NCI-H226 (cell line): ENCODE data around the gene SALL3.

Experiments
- DNase-seq: peaks from one replicate; pipeline ENCODE4 v3.0.0-alpha.2; 2015

Gene SALL3

GRCh38 chr18:78981394-78981831 lies 1.8 kb downstream of the SALL3 start:
- DNase-seq, result no peak

GRCh38 chr18:78981989-78982620 lies 2.5 kb downstream of the SALL3 start:
- DNase-seq, result no peak

- no peak for DNase-seq
These were observed 3.9 kb downstream of the SALL3 start for GRCh38 chr18:78983512-78983911.

GRCh38 chr18:78984941-78985784 lies 5.5 kb downstream of the SALL3 start:
- DNase-seq, result no peak

- no peak for DNase-seq
These were observed 6.4 kb downstream of the SALL3 start for GRCh38 chr18:78986018-78986481.

GRCh38 chr18:78991446-78991845 lies 11.8 kb downstream of the SALL3 start:
- no peak for DNase-seq

- no peak for DNase-seq
These were observed 12.7 kb downstream of the SALL3 start for GRCh38 chr18:78992041-78993011.

GRCh38 chr18:78993014-78993926 lies 13.7 kb downstream of the SALL3 start:
- DNase-seq, result no peak

GRCh38 chr18:78994000-78994399 lies 14.4 kb downstream of the SALL3 start:
- no peak for DNase-seq

GRCh38 chr18:78994531-78994930 lies 14.9 kb downstream of the SALL3 start:
- DNase-seq, result no peak

- DNase-seq, result no peak
These were observed 15.5 kb downstream of the SALL3 start for GRCh38 chr18:78994977-78995582.

GRCh38 chr18:78995740-78996395 lies 16.2 kb downstream of the SALL3 start:
- DNase-seq, result no peak

GRCh38 chr18:78996741-78997490 lies 17.3 kb downstream of the SALL3 start:
- no peak for DNase-seq

- DNase-seq, result no peak
These were observed 18.9 kb downstream of the SALL3 start for GRCh38 chr18:78998371-78999071.

- no peak for DNase-seq
These were observed 20.3 kb downstream of the SALL3 start for GRCh38 chr18:78999939-79000338.

GRCh38 chr18:79000997-79001396 lies 21.4 kb downstream of the SALL3 start:
- DNase-seq, result no peak

- DNase-seq, result no peak
These were observed 26.0 kb downstream of the SALL3 start for GRCh38 chr18:79005653-79006052.

- DNase-seq, result no peak
These were observed 26.6 kb downstream of the SALL3 start for GRCh38 chr18:79006106-79006795.

GRCh38 chr18:79007440-79007839 lies 27.8 kb downstream of the SALL3 start:
- no peak for DNase-seq
